KMS-11 (cell line): ENCODE results near the gene CELF5.

Experiments
- H2AFZ ChIP-seq: fragments of 200-600 bp; sonication (generic); 2 replicates; pipeline ENCODE4 v1.6.1; 2016; ENCODE audit warnings: antibody characterized with exemption, mixed run types, low read depth
- H3K27ac ChIP-seq: fragments of 200-600 bp; sonication (generic); 2 replicates; pipeline ENCODE4 v1.6.1; 2016; ENCODE audit warnings: mild to moderate bottlenecking, mixed run types
- H3K27me3 ChIP-seq: fragments of 200-600 bp; sonication (generic); 2 replicates; pipeline ENCODE4 v1.6.1; 2017; ENCODE audit warnings: mild to moderate bottlenecking, low read depth, mixed run types, moderate library complexity; ENCODE audit not compliant: insufficient read depth
- H3K36me3 ChIP-seq: fragments of 200-600 bp; sonication (generic); 2 replicates; pipeline ENCODE4 v1.6.1; 2017; ENCODE audit warnings: mild to moderate bottlenecking, mixed run types; ENCODE audit not compliant: insufficient read depth
- H3K4me1 ChIP-seq: fragments of 200-600 bp; sonication (generic); 2 replicates; pipeline ENCODE4 v1.6.1; 2016; ENCODE audit warnings: mild to moderate bottlenecking, low read depth, mixed run types; ENCODE audit not compliant: poor library complexity, severe bottlenecking
- H3K4me2 ChIP-seq: fragments of 200-600 bp; sonication (generic); 2 replicates; pipeline ENCODE4 v1.7.0; 2016; ENCODE audit warnings: mild to moderate bottlenecking, mixed run types
- H3K4me3 ChIP-seq: fragments of 200-600 bp; sonication (generic); IDR thresholded peaks from 2 replicates; pipeline ENCODE4 v1.6.1; 2017; ENCODE audit warnings: low read depth, low read length, mixed read lengths; ENCODE audit not compliant: insufficient read depth
- H3K79me2 ChIP-seq: fragments of 200-600 bp; sonication (generic); 2 replicates; pipeline ENCODE4 v1.6.1; 2016; ENCODE audit warnings: low read depth, mixed run types; ENCODE audit not compliant: insufficient read depth
- H3K9ac ChIP-seq: fragments of 200-600 bp; sonication (generic); 2 replicates; pipeline ENCODE4 v1.6.1; 2016; ENCODE audit warnings: mild to moderate bottlenecking, mixed run types
- H4K20me1 ChIP-seq: fragments of 200-600 bp; sonication (generic); 2 replicates; pipeline ENCODE4 v1.6.1; 2016; ENCODE audit warnings: mild to moderate bottlenecking, mixed run types; ENCODE audit not compliant: insufficient read depth
- CTCF ChIP-seq: fragments of 200-600 bp; sonication (generic); conservative IDR thresholded peaks from 2 replicates; pipeline ENCODE4 v1.6.1; 2017; ENCODE audit warnings: low read depth, mild to moderate bottlenecking, antibody characterized with exemption, low read length, moderate library complexity, mixed read lengths

The CELF5 gene

DNA sequence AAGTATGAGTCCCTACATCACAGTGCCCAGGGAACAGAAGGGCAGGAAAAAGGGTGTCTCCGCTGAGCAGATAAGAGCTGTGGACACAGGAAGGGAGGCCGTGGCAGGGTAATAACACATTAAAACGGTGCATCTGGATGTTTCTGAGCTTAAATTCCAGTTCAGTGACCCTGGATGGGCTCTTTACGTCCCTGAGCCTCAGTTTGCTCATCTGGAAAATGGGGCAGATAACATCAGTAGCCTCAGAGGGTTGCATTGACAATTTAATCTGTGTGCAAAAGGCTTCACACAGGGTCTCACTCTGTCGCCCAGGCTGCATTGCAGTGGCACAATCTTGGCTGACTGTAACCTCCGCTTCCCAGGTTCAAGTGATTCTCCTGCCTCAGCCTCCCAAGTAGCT, 58.1 kb downstream of the CELF5 start:
- no peaks in the 10 kb centered on the region for H3K4me1 ChIP-seq
- H3K27me3 ChIP-seq, result peaks cover 68% of the 10 kb centered on the region
- no peak overlapping the region for H3K27ac ChIP-seq
- H3K36me3 ChIP-seq, result no peaks in the 10 kb centered on the region
- H3K4me3 ChIP-seq, result no peak overlapping the region
- no peaks in the 10 kb centered on the region for H4K20me1 ChIP-seq
- no peak overlapping the region for H2AFZ ChIP-seq
- H3K79me2 ChIP-seq, result no peaks in the 10 kb centered on the region
- no peak for TF ChIP-seq CTCF
- H3K4me2 ChIP-seq, result no peak overlapping the region
- H3K9ac ChIP-seq, result no peak overlapping the region

GRCh38 chr19:3283246-3283751, 58.8 kb downstream of the CELF5 start:
- Histone ChIP-seq H3K79me2 (no peaks in the 10 kb centered on the region), H3K4me2 (no peak overlapping the region), H3K27ac (no peak overlapping the region), H2AFZ (no peak overlapping the region), H3K36me3 (no peaks in the 10 kb centered on the region), H3K27me3 (peaks cover 69% of the 10 kb centered on the region), H4K20me1 (no peaks in the 10 kb centered on the region), H3K4me1 (no peaks in the 10 kb centered on the region), H3K9ac (no peak overlapping the region), H3K4me3 (no peak overlapping the region)
- TF ChIP-seq CTCF, result no peak

- Histone ChIP-seq H3K4me2 (no peak overlapping the region; the same call in 1 of the 2 replicates), H3K9ac (no peak overlapping the region), H3K4me1 (no peaks in the 10 kb centered on the region), H3K27ac (no peak overlapping the region), H4K20me1 (no peaks in the 10 kb centered on the region), H2AFZ (no peak overlapping the region), H3K36me3 (no peaks in the 10 kb centered on the region), H3K27me3 (peaks cover 69% of the 10 kb centered on the region), H3K4me3 (no peak overlapping the region), H3K79me2 (no peaks in the 10 kb centered on the region)
- TF ChIP-seq CTCF, result no peak
Measured at GRCh38 chr19:3283886-3284657, 59.6 kb downstream of the CELF5 start.

GRCh38 chr19:3284759-3285646, 60.5 kb downstream of the CELF5 start:
- Histone ChIP-seq H3K27ac (no peak overlapping the region), H3K27me3 (peaks cover 69% of the 10 kb centered on the region), H3K36me3 (no peaks in the 10 kb centered on the region), H2AFZ (no peak overlapping the region), H3K4me1 (no peaks in the 10 kb centered on the region), H3K4me2 (no peak overlapping the region; the same call in 1 of the 2 replicates), H3K79me2 (no peaks in the 10 kb centered on the region), H4K20me1 (no peaks in the 10 kb centered on the region), H3K9ac (no peak overlapping the region), H3K4me3 (no peak overlapping the region)
- no peak for TF ChIP-seq CTCF
